B cell (primary cell): ENCODE measurements around the gene GLB1L. TPM values are rescaled to one million over a fixed set of nuclear protein-coding genes. Genes with fewer than 3 reads are reported as not detected.

ENCODE experiments used
- ATAC-seq: fragments of 200-7000 bp; cut with Tn5 transposase; one replicate; pipeline ENCODE4 v1.10.0; 2021; ENCODE audit warnings: low read depth, mild to moderate bottlenecking, moderate number of reproducible peaks, moderate library complexity
- CTCF ChIA-PET: fragments of 350-600 bp; sonication (Branson Sonifier 250); formaldehyde crosslinking; loops from one replicate; lab custom pipeline; 2021; ENCODE audit warnings: antibody characterized with exemption, inconsistent platforms; lab: Charles Lee
- POLR2A ChIA-PET: fragments of 350-600 bp; sonication (Branson Sonifier 250); formaldehyde crosslinking; loops from one replicate; lab custom pipeline; 2021; ENCODE audit warnings: antibody characterized with exemption; lab: Charles Lee
- DNase-seq: peaks from one replicate; pipeline ENCODE4 v3.0.0; 2013
- H2AFZ ChIP-seq: 2 replicates; pipeline ENCODE4 v1.6.1; 2012; ENCODE audit warnings: mild to moderate bottlenecking, low read depth, low read length; ENCODE audit not compliant: insufficient read depth, poor library complexity, severe bottlenecking
- H3K27ac ChIP-seq, 2 donors: 1 replicate in 1 of 2; 2 replicates in 1 of 2; pipeline ENCODE4 v1.5.1; 2012 to 2013; ENCODE audit warnings: low read length in 2 of 2, mild to moderate bottlenecking in 2 of 2, moderate library complexity in 1 of 2
- H3K27me3 ChIP-seq, 4 experiments: fragments of 200-600 bp in 1 of 4; sonication (generic) in 1 of 4; replicated peaks in 1 of 4; 1 replicate in 2 of 4; 2 replicates in 2 of 4; pipeline versions ENCODE4 v1.6.1 to v1.7.0; 2013 to 2016; ENCODE audit warnings: low read length in 3 of 4, mild to moderate bottlenecking in 2 of 4, mixed read lengths in 1 of 4, moderate library complexity in 1 of 4; ENCODE audit not compliant: insufficient read depth in 4 of 4, control insufficient read depth in 3 of 4; ENCODE audit errors: control extremely low read depth in 1 of 4
- H3K36me3 ChIP-seq, 2 experiments: replicated peaks in 1 of 2; 1 replicate in 1 of 2; 2 replicates in 1 of 2; pipeline versions ENCODE4 v1.6.1 to v1.7.1; 2013; ENCODE audit warnings: low read length in 1 of 2; ENCODE audit not compliant: insufficient read depth in 2 of 2, control insufficient read depth in 1 of 2; ENCODE audit errors: control extremely low read depth in 1 of 2, extremely low read depth in 1 of 2
- H3K4me1 ChIP-seq, 2 donors: fragments of 200-600 bp in 1 of 2; sonication (generic) in 1 of 2; 1 replicate in 1 of 2; 2 replicates in 1 of 2; pipeline versions ENCODE4 v1.5.1 to v1.6.1; 2013 to 2017; ENCODE audit warnings: low read length in 2 of 2; ENCODE audit not compliant: control insufficient read depth in 2 of 2, insufficient read depth in 2 of 2
- H3K4me2 ChIP-seq: replicated peaks from 2 replicates; pipeline ENCODE3; 2012; ENCODE audit warnings: mild to moderate bottlenecking, low read depth, low read length; ENCODE audit not compliant: poor library complexity, severe bottlenecking
- H3K4me3 ChIP-seq, 5 experiments: fragments of 200-600 bp in 1 of 5; sonication (generic) in 1 of 5; 1 replicate in 3 of 5; 2 replicates in 2 of 5; pipeline versions ENCODE4 v1.5.1 to v1.7.0; 2011 to 2016; ENCODE audit warnings: low read length in 4 of 5, mild to moderate bottlenecking in 4 of 5, low read depth in 2 of 5, control low read depth in 1 of 5, moderate library complexity in 1 of 5; ENCODE audit not compliant: insufficient read depth in 1 of 5; ENCODE audit errors: control extremely low read depth in 1 of 5, extremely low read depth in 1 of 5
- H3K79me2 ChIP-seq: fragments of 200-600 bp; sonication (generic); one replicate; pipeline ENCODE4 v1.6.0; 2016; ENCODE audit warnings: low read length; ENCODE audit not compliant: control insufficient read depth, insufficient read depth
- H3K9ac ChIP-seq: fragments of 200-600 bp; sonication (generic); 2 replicates; pipeline ENCODE4 v1.6.1; 2017; ENCODE audit warnings: mild to moderate bottlenecking, low read length, moderate library complexity
- H3K9me3 ChIP-seq, 3 donors: one replicate each; pipeline versions ENCODE4 v1.6.1 to v1.7.1; 2013; ENCODE audit warnings: low read length in 2 of 3; ENCODE audit not compliant: control insufficient read depth in 2 of 3, insufficient read depth in 1 of 3; ENCODE audit errors: control extremely low read depth in 1 of 3
- H4K20me1 ChIP-seq: 2 replicates; pipeline ENCODE4 v1.6.0; 2012; ENCODE audit warnings: mild to moderate bottlenecking, low read length; ENCODE audit not compliant: insufficient read depth, control insufficient read depth, poor library complexity, severe bottlenecking
- H3K27ac Mint-ChIP-seq: one replicate; pipeline ENCODE4 v1.8.0; 2021; ENCODE audit warnings: mixed read lengths
- H3K27me3 Mint-ChIP-seq: one replicate; pipeline ENCODE4 v1.8.0; 2021; ENCODE audit warnings: mixed read lengths
- H3K4me1 Mint-ChIP-seq: one replicate; pipeline ENCODE4 v1.8.0; 2021; ENCODE audit warnings: mixed read lengths
- H3K4me3 Mint-ChIP-seq: one replicate; pipeline ENCODE4 v1.8.0; 2021; ENCODE audit warnings: mixed read lengths
- H3K9me3 Mint-ChIP-seq: one replicate; pipeline ENCODE4 v1.8.0; 2022; ENCODE audit warnings: mixed read lengths; ENCODE audit not compliant: insufficient read depth
- CTCF ChIP-seq: fragments of 200-600 bp; IDR thresholded peaks from one replicate; pipeline ENCODE4 v1.8.0; 2022; ENCODE audit warnings: antibody characterized with exemption, mild to moderate bottlenecking
- EZH2 ChIP-seq: IDR thresholded peaks from 2 replicates; pipeline ENCODE4 v1.6.1; 2012; ENCODE audit warnings: borderline replicate concordance, low read depth, mild to moderate bottlenecking, moderate library complexity, low read length; ENCODE audit not compliant: insufficient read depth, poor library complexity, severe bottlenecking
- WGBS: methylation state at CpG from one replicate; pipeline ENCODE4 v1.1.5; 2013; ENCODE audit warnings: missing lambda C conversion rate; ENCODE audit not compliant: insufficient coverage; 5-methylcytosine and 5-hydroxymethylcytosine counted together
- intact Hi-C: fragments of 100-400 bp; cut with micrococcal nuclease; formaldehyde crosslinking; loops from one replicate; pipeline ENCODE4 v1.10.0; 2022
- polyA plus RNA-seq: library from polyadenylated mRNA; depleted of rRNA; stranded (reverse); fragments of >200 nt; gene quantifications from 2 replicates; pipeline ENCODE4 v1.2.3, GENCODE V29; 2012
- total RNA-seq, 2 donors: library from RNA; stranded (reverse); fragments of 120-200 nt in 1 of 2; gene quantifications; 1 replicate in 1 of 2; 2 replicates in 1 of 2; pipeline versions ENCODE4 v1.2.3 to v1.2.4, GENCODE V29; 2013 to 2022

Gene GLB1L
- total and polyA plus RNA-seq, 2 donors (not counting 1 experiment from before 2014, with no cell fraction given) = 2.4 to 4.1 TPM

- POLR2A ChIA-PET = interaction anchor here (0.5 to 3.3 kb wide), 7 partner anchors 21 to 992 kb away, joined by 3 to 39 read pairs (median 12); partner anchors contain the start of genes ABCB6, ANKZF1, ATG9A and CNPPD1
- Histone ChIP-seq H3K79me2 (peaks cover 73% of the 10 kb centered on the region), H3K4me2 (peak overlapping the region; percentile 93), H3K27me3 (no peaks in the 10 kb centered on the region), H3K27ac (peak overlapping the region; percentile 75 to 92), H3K9me3 (no peaks in the 10 kb centered on the region), H3K4me3 (peak overlapping the region in 4 of 5 experiments; percentile 8 to 53 (median 32)), H3K9ac (peak overlapping the region; percentile 59), H4K20me1 (peaks cover 22% of the 10 kb centered on the region), H3K4me1 (peaks cover 66 to 76% of the 10 kb centered on the region in 2 donors), H2AFZ (no peak overlapping the region), H3K36me3 (peaks cover 2 to 35% of the 10 kb centered on the region in 2 experiments)
- DNase-seq (no peak), ATAC-seq (no peak)
- Mint-ChIP-seq H3K27me3 (no peaks in the 10 kb centered on the region), H3K4me3 (peak overlapping the region; percentile 87), H3K27ac (peak overlapping the region; percentile 96), H3K9me3 (no peaks in the 10 kb centered on the region), H3K4me1 (peaks cover 76% of the 10 kb centered on the region)
- no peak for TF ChIP-seq CTCF
- TF ChIP-seq EZH2 = no peak
- intact Hi-C loops = loop anchor here (5.0 kb wide), 1 partner anchor 1033 kb away; the partner anchor contains the start of gene ARPC2
- CTCF ChIA-PET = interaction anchor here (1.1 to 6.8 kb wide), 11 partner anchors 12 to 374 kb away, joined by 4 to 69 read pairs (median 7); partner anchors contain the start of genes ANKZF1, ATG9A and DNAJB2
- WGBS = 86% methylated on average over 22 of the region's 22 CpGs
Measured at GRCh38 chr2:219250049-219250781, 5.0 kb upstream of the GLB1L start.
